GM10248 (cell line): ENCODE results near the gene CLPSL2.

ENCODE experiments used
- CTCF ChIA-PET: fragments of 300-600 bp; sonication (Branson Sonifier 250); formaldehyde crosslinking; extraction: SDS; loops from one replicate; lab custom pipeline; 2021; ENCODE audit warnings: antibody characterized with exemption; lab: Yijun Ruan, JAX
- POLR2A ChIA-PET: fragments of 350-650 bp; sonication (Branson Sonifier 250); formaldehyde crosslinking; extraction: SDS; loops from one replicate; lab custom pipeline; 2020; ENCODE audit warnings: antibody characterized with exemption; lab: Yijun Ruan, JAX
- DNase-seq: peaks from one replicate; pipeline ENCODE4 v3.0.0; 2012; ENCODE audit errors: extremely low spot score
- CTCF ChIP-seq: IDR thresholded peaks from 2 replicates; pipeline ENCODE4 v1.5.1; 2012; ENCODE audit warnings: mild to moderate bottlenecking, low read depth; ENCODE audit errors: extremely low read depth, missing control alignments, control extremely low read depth

Gene CLPSL2

DNA sequence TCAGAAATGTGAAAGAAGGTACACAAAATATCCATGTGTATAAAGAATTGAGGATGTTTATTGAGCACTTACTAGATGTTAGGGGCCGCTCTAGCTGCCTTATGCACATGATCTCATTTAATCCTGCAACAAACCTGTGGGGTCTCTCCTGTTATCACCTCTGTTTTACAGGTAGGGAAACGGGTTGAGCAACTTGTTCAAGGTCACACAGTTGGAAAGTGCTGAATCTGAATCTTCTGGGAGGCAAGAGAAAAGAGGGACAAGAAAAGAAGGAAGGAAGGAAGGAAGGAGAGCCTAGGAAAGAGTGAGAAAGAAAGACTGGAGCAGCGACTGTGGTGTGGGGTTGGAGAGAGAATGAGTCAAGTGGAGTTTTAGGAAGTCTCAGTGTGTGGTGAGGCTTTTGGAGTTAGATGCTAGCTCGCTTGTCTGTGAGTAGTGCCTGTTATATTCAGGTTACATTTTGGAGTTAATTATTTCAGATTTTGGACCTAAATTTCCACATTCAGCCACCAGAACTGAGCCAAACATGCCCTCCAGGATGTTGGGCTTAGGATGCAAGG is 12.1 kb downstream of the CLPSL2 start:
- no peak for TF ChIP-seq CTCF
- ChIA-PET POLR2A (interaction anchor here (0.6 kb wide), 1 partner anchor 818 kb away, joined by 5 read pairs; no protein-coding TSS in a partner anchor), CTCF (interaction anchor here (1.6 to 4.3 kb wide), 3 partner anchors 9 to 266 kb away, joined by 3 to 27 read pairs (median 5); partner anchors contain the start of gene CLPS)
- no peak for DNase-seq

- ChIA-PET POLR2A (no interaction called here), CTCF (no interaction called here)
- TF ChIP-seq CTCF = no peak
- no peak for DNase-seq
Measured at GRCh38 chr6:35790683-35791082, 14.3 kb downstream of the CLPSL2 start.

- CTCF ChIA-PET = interaction anchor here (1.1 kb wide), 1 partner anchor 9 kb away, joined by 3 read pairs; no protein-coding TSS in a partner anchor
- no peak for DNase-seq
- no peak for TF ChIP-seq CTCF
- POLR2A ChIA-PET = no interaction called here
Measured at GRCh38 chr6:35794536-35795452, 18.4 kb downstream of the CLPSL2 start.

GRCh38 chr6:35795453-35796071 is 19.2 kb downstream of the CLPSL2 start:
- CTCF ChIA-PET = interaction anchor here (3.6 kb wide), 1 partner anchor 8 kb away, joined by 27 read pairs; no protein-coding TSS in a partner anchor
- no peak for TF ChIP-seq CTCF
- POLR2A ChIA-PET = no interaction called here
- DNase-seq = no peak

GRCh38 chr6:35796236-35796635 is 19.8 kb downstream of the CLPSL2 start:
- CTCF ChIA-PET = interaction anchor here (1.1 to 3.6 kb wide), 2 partner anchors 8 to 281 kb away, joined by 3 to 27 read pairs; no protein-coding TSS in a partner anchor
- no peak for DNase-seq
- POLR2A ChIA-PET = no interaction called here
- TF ChIP-seq CTCF = no peak
